NCI-H2107 treated with DMSO at 0.1 percent for 48 hours (cell line): Measurements from ENCODE around the gene LGALS9.

ENCODE experiments used
- DNase-seq: peaks from one replicate; lab custom pipeline; 2025; ENCODE audit not compliant: unreplicated experiment; lab: John Stamatoyannopoulos, UW

The LGALS9 gene

GRCh38 chr17:27602721-27603420 lies 28.1 kb upstream of the LGALS9 start:
- no peak for DNase-seq

GRCh38 chr17:27603421-27603770 lies 27.6 kb upstream of the LGALS9 start:
- no peak for DNase-seq

- no peak for DNase-seq
Observed at GRCh38 chr17:27603880-27604794, 26.9 kb upstream of the LGALS9 start.

GRCh38 chr17:27605409-27605808 lies 25.6 kb upstream of the LGALS9 start:
- no peak for DNase-seq

- DNase-seq = no peak
Observed at GRCh38 chr17:27607521-27608091, 23.4 kb upstream of the LGALS9 start.

GRCh38 chr17:27608328-27609230 lies 22.4 kb upstream of the LGALS9 start:
- no peak for DNase-seq

- no peak for DNase-seq
Observed at GRCh38 chr17:27609611-27610303, 21.2 kb upstream of the LGALS9 start.

- DNase-seq = no peak
Observed at GRCh38 chr17:27610304-27610677, 20.7 kb upstream of the LGALS9 start.

- no peak for DNase-seq
Observed at GRCh38 chr17:27612160-27612770, 18.7 kb upstream of the LGALS9 start.

GRCh38 chr17:27613433-27613832 lies 17.6 kb upstream of the LGALS9 start:
- no peak for DNase-seq

- no peak for DNase-seq
Observed at GRCh38 chr17:27615121-27615520, 15.9 kb upstream of the LGALS9 start.

- no peak for DNase-seq
Observed at GRCh38 chr17:27616414-27616813, 14.6 kb upstream of the LGALS9 start.

GRCh38 chr17:27618417-27618816 lies 12.6 kb upstream of the LGALS9 start:
- DNase-seq = no peak

- no peak for DNase-seq
Observed at GRCh38 chr17:27620721-27621120, 10.3 kb upstream of the LGALS9 start.

- DNase-seq = no peak
Observed at GRCh38 chr17:27621536-27621935, 9.5 kb upstream of the LGALS9 start.

GRCh38 chr17:27621942-27622559 lies 8.9 kb upstream of the LGALS9 start:
- no peak for DNase-seq

GRCh38 chr17:27622986-27623385 lies 8.0 kb upstream of the LGALS9 start:
- no peak for DNase-seq

GRCh38 chr17:27623614-27624013 lies 7.4 kb upstream of the LGALS9 start:
- DNase-seq = no peak

- DNase-seq = no peak
Observed at GRCh38 chr17:27624539-27624938, 6.4 kb upstream of the LGALS9 start.

GRCh38 chr17:27625856-27626255 lies 5.1 kb upstream of the LGALS9 start:
- no peak for DNase-seq
